Adrenal gland (tissue), 5 donors: Measurements from ENCODE around the gene STRN3.

ENCODE experiments used
- POLR2A ChIP-seq, 2 donors: fragments of 450-650 bp; IDR thresholded peaks; one replicate each; pipeline ENCODE4 v1.6.1; 2017; ENCODE audit warnings: antibody characterized with exemption in 2 of 2, mild to moderate bottlenecking in 2 of 2, moderate library complexity in 1 of 2
- TF ChIP-seq, protein P1 (sequence below), 6 experiments: fragments of 450-650 bp in 4 of 6; fragments of 200-600 bp in 2 of 6; sonication (generic) in 1 of 6; IDR thresholded peaks; 1 replicate in 5 of 6; 2 replicates in 1 of 6; pipeline versions ENCODE4 v1.5.1 to v1.8.0; 2016 to 2021; ENCODE audit warnings: antibody characterized with exemption in 6 of 6, mild to moderate bottlenecking in 2 of 6, moderate library complexity in 1 of 6
- donor health status: DM: no; HTN: no; CAD: no.

DNA sequence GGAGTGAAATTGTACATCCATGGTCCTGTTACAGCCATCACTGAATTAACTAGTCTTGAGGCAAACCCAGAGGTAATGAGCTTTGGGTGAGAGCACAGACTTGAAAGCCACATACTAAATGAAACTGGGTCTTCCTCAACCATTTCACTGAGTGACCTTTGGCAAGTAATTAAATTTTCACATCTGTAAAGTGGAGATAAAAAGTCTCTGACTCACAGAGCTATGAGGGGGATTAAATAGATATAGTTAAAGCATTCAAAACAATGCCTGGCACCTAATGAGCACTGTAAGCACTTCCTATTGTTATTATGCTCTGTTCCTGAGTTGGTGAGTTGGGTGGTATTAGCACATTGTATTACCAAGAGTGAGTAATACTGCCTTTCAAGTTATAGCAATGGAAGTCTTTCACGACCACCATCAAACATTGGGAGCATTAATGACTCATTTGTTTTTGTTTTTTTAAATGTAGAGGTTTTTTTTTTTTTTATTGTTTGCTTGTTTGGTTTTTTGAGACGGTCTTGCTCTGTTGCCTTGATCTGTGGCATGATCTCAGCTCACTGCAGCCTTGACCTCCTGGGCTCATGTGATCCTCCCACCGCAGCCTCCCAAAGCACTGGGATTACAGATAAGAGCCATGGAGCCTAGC is 12.5 kb upstream of the STRN3 start:
- TF ChIP-seq, protein P1, sequence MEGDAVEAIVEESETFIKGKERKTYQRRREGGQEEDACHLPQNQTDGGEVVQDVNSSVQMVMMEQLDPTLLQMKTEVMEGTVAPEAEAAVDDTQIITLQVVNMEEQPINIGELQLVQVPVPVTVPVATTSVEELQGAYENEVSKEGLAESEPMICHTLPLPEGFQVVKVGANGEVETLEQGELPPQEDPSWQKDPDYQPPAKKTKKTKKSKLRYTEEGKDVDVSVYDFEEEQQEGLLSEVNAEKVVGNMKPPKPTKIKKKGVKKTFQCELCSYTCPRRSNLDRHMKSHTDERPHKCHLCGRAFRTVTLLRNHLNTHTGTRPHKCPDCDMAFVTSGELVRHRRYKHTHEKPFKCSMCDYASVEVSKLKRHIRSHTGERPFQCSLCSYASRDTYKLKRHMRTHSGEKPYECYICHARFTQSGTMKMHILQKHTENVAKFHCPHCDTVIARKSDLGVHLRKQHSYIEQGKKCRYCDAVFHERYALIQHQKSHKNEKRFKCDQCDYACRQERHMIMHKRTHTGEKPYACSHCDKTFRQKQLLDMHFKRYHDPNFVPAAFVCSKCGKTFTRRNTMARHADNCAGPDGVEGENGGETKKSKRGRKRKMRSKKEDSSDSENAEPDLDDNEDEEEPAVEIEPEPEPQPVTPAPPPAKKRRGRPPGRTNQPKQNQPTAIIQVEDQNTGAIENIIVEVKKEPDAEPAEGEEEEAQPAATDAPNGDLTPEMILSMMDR (IDR thresholded peaks at IDR 0.05) = no peak
- no peak for TF ChIP-seq POLR2A (IDR thresholded peaks at IDR 0.05)
